ENCODE results near the gene BHLHE40. TPM values are rescaled to one million over a fixed set of nuclear protein-coding genes. Genes with fewer than 3 reads are reported as not detected.

BHLHE40 gene
- polyA plus RNA-seq, 4 donors = 21.8 to 32.5 (median 26.5) TPM

DNA sequence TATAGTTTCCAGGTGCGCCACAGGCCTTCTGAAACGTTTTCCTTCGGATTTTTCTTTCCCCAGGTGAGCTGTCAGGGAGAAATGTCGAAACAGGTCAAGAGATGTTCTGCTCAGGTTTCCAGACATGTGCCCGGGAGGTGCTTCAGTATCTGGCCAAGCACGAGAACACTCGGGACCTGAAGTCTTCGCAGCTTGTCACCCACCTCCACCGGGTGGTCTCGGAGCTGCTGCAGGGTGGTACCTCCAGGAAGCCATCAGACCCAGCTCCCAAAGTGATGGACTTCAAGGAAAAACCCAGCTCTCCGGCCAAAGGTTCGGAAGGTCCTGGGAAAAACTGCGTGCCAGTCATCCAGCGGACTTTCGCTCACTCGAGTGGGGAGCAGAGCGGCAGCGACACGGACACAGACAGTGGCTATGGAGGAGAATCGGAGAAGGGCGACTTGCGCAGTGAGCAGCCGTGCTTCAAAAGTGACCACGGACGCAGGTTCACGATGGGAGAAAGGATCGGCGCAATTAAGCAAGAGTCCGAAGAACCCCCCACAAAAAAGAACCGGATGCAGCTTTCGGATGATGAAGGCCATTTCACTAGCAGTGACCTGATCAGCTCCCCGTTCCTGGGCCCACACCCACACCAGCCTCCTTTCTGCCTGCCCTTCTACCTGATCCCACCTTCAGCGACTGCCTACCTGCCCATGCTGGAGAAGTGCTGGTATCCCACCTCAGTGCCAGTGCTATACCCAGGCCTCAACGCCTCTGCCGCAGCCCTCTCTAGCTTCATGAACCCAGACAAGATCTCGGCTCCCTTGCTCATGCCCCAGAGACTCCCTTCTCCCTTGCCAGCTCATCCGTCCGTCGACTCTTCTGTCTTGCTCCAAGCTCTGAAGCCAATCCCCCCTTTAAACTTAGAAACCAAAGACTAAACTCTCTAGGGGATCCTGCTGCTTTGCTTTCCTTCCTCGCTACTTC, 3.8 kb downstream of the BHLHE40 start:
- no peak for DNase-seq (ENCODE audit: low read depth in 4 of 4, low spot score in 2 of 4)

DNA sequence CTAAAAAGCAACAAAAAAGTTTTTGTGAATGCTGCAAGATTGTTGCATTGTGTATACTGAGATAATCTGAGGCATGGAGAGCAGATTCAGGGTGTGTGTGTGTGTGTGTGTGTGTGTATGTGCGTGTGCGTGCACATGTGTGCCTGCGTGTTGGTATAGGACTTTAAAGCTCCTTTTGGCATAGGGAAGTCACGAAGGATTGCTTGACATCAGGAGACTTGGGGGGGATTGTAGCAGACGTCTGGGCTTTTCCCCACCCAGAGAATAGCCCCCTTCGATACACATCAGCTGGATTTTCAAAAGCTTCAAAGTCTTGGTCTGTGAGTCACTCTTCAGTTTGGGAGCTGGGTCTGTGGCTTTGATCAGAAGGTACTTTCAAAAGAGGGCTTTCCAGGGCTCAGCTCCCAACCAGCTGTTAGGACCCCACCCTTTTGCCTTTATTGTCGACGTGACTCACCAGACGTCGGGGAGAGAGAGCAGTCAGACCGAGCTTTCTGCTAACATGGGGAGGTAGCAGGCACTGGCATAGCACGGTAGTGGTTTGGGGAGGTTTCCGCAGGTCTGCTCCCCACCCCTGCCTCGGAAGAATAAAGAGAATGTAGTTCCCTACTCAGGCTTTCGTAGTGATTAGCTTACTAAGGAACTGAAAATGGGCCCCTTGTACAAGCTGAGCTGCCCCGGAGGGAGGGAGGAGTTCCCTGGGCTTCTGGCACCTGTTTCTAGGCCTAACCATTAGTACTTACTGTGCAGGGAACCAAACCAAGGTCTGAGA, 4.7 kb downstream of the BHLHE40 start:
- no peak for DNase-seq (ENCODE audit: low read depth in 4 of 4, low spot score in 2 of 4)

DNA sequence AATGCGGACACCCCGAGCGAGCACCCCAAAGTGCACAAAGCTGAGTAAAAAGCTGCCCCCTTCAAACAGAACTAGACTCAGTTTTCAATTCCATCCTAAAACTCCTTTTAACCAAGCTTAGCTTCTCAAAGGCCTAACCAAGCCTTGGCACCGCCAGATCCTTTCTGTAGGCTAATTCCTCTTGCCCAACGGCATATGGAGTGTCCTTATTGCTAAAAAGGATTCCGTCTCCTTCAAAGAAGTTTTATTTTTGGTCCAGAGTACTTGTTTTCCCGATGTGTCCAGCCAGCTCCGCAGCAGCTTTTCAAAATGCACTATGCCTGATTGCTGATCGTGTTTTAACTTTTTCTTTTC, 5.3 kb downstream of the BHLHE40 start:
- DNase-seq (ENCODE audit: low read depth in 4 of 4, low spot score in 2 of 4) = no peak

DNA sequence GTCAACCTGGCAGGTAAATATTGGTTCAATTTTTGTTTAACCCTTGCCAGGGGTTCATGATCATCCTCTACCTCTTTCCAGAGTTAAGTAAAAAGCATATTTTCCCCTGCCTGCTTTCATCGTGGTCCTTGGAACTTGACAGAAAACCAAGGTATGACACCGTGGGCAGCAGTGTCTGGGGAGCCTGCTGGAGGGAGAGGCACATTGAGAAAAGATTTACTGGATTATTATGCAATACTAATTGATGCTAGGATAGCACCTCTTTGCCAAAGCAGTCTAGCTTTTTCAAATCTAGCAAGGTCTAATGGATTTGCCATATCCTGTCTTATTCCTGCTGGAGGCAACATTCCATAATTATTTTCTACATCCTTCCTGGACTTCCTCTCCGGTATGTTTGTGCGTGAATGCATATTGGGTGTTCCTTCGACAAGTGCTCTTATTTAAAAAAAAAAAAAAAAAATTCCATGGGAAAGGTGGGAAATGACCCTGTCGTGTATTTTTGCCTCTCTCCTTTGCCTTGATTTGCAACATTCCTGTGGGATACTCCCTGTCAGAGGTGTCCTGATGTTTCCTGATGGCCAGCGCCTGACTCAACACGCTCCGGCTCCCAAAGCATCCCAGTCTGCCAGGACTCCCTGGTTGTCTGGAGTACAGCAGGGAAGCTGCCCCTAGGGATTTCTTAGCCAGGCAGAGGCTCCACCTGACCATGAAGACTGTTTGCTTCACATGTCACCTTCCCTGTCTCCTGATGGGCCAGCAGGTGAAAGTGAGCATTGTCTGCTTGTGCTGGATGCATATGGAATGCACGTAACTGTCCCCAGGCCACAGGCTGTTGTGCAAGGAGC, 6.3 kb downstream of the BHLHE40 start:
- DNase-seq (ENCODE audit: low read depth in 4 of 4, low spot score in 2 of 4) = no peak

DNA sequence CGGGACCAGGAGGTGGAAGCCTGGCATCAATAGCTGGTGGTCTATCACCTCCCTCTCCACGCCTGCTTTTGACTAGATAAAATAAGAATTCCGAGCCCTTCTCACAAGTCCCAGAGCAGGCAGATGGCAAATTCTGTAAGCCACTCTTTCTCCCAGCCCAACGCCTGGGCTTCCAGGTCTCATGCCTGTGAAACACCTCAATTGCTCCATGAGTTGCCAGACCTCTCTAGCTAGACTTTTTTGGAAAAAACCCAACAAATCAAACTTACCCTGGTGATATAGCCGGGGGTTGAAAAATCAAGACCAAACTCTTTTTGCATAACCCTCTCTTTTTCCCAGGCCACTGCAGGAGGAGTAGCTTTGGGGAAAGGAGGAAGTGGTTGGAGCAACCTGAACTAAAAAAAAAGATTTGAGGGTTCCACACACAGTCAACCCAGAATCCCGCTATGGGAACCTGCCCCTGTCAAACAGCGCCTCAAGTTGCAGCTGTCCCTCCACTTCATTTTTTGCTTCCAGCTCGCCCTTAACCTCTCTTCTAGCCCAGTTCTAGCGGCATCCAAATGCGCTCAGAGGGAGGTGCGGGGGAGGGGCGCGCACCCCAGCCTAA, 7.0 kb downstream of the BHLHE40 start:
- no peak for DNase-seq (ENCODE audit: low read depth in 4 of 4, low spot score in 2 of 4)

DNA sequence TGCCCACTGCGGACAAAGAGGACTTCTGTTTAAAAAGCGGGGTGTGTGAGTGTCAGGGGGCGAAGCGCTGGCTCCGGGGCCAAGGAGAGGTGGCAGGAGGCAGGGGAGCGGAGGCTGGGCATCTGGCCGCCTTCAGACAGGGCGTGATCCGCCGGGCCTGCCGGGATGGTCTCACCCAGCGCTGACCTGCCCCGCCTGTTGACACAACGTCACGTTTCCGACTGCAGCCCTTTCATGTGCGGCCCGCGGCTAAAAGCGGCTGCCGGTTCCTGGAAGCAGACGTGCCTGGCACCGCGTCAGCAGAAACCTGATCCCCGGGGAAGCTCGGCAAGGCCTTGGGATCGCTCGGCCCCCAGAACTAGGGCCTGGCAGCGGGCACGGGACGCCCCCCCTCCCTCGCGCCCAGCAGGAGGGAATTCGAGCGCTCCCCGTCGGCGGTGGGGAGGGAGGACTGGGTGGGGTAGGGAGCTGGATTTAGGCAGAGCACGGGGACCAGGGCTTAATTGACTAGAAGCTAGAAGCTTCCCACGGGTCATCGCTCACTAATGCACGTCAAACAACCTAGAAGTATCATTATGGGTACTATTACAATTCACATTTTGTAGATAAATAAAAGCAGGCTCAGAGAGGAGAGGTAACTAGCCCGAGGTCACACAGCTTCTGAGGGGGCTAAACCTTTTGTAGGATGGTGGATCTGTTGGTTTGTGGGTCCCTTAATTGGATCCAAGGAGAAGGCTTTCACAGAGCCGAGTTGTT, 7.7 kb downstream of the BHLHE40 start:
- peak in 3 of 4 donors; percentile 81 to 89 (median 84) for DNase-seq (ENCODE audit: low read depth in 4 of 4, low spot score in 2 of 4)

DNA sequence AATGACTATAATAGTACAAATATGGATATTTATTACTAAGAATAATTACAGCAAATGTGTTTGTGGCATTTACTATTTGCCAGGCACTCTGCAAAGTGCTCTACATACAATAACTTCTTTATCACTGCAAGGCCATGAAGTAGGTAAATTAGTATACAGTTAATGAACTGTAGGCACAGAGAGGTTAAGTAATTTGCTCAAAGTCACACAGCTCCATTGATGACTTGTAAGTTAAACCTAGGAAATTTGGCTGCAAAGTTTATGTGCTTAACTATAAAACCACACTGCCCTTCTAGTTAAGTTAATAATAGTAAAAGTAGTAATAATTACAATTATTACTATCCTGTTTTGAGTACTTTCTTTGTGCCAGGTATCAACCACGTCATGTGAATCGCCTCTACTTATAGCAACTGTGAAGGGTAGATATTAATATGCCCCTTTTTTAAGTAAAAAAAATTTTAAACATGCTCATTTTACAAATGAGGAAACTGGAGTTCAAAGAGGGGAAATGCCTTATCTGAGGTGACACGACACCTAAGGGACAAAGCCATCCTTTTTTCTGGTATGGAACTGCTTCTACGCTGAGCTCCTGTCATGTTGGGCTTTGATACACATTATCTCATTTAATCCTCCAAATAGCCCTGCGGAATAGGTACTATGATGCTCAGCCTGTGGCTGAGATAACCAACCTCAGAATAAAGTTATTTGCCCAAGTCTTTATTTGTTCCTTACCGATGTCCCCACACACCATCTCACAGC, 8.5 kb downstream of the BHLHE40 start:
- DNase-seq (ENCODE audit: low read depth in 4 of 4, low spot score in 2 of 4) = no peak

DNA sequence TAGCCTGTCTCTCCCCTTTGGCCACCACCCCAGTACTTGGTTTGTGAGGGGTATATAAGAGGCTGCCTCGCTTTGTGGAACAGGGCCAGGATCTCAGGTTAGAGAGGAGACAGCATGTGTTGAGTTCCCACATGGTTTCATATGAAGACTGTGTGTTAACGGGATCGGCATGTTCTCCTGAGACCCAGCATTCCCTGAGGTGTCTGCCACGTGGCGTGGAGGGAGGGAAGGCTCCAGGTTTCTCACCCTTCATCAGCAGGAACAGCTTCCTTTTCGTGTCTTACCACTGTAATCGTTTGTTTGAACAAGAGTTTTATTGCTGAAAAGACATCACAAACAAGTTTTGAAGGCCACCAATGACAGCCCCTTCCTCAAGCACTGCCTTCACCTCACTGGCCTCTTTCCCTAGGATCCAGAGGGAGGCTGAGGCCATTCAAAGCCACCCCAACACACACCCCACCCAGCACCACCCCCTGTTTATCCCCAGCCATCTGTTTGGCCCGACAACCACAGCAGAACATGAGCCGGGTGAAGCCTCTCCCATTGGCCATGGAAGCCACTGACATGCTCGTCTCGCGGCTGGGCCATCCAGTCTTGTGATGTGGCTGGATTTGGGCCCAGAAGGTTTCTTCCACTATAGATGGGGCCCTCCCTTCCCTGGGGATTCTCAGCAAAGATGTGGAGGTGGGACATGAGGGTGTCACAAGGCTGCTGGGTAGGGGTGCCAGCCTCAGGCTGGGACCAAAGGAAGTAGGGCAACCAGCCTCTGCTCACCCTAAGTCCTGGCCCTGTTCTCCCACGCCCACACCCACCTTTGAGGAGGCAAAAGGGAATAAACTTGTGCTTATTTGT, 10.0 kb downstream of the BHLHE40 start:
- DNase-seq (ENCODE audit: low read depth in 4 of 4, low spot score in 2 of 4) = no peak

DNA sequence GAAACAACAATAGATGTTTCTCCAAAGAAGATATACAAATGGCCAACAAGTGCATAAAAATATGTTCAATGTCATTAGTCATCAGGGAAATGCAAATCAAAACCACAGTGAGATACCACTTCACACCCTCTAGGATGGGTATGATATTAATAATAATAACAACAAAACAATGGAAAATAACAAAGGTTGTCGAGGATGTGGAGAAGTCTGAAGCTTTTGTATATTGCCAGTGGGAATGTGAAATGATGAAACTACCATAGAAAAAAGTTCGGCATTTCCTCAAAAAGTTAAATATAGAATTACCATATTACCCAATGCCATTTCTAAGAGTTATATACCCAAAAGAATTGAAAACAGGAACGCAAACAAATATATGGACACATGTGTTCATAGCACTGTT, 10.8 kb downstream of the BHLHE40 start:
- DNase-seq (ENCODE audit: low read depth in 4 of 4, low spot score in 2 of 4) = no peak

DNA sequence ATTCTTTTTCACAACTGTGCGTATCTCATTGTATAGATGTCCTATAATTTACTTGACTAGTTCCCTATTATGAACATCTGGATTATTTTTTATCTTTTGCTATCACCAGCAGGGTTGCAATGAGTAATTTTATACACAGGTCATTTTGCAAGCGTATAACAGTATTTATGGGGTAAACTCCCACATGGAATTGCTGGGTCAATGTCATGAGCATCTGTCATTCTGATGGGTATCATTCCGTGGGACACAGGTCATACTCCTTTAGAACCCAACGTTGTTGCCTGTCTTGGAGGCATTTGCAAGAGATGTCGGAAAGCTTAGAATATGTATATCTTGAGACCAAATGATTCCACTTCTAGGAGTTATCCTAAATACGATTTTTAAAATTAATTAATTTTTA, 12.9 kb downstream of the BHLHE40 start:
- DNase-seq (ENCODE audit: low read depth in 4 of 4, low spot score in 2 of 4) = no peak

DNA sequence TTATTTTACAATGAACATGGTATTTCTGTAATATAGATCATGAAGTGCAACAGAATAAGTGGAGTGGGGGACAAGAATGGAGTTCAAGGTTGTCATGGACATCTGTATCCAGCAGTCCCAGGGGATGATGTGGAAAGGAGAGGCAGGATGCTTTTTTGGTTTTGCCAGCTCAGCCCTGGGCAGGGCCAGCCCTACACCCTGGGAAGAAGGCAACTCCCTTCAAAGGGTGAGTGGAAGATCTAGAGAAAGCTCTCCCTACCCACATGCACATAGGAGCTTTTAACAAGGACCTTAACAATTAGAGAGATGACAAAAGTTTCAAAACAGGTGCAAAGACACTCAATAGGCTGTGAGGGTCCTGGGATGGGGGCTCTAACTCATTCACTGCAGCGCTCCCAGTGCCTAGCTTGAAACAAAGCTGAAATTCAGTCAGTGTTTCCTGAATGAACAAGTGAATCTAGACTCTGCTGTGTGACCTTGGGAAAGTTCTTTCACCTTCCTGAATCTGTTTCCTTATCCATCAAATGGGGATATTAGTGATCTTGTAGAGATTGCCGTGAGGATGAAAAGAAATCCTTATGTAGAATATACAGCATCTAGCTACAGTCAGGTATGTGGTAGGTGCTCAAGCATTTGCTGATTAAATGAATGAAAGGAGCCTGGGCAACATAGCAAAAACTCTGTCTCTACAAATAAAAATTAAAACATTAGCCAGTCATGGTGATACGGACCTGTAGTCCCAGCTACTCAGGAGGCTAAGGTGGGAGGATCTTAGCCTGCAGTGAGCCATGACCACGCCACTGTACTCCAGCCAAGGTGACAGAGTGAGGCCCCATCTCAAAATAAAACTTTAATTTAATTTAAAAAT, 14.3 kb downstream of the BHLHE40 start:
- DNase-seq (ENCODE audit: low read depth in 4 of 4, low spot score in 2 of 4) = no peak

DNA sequence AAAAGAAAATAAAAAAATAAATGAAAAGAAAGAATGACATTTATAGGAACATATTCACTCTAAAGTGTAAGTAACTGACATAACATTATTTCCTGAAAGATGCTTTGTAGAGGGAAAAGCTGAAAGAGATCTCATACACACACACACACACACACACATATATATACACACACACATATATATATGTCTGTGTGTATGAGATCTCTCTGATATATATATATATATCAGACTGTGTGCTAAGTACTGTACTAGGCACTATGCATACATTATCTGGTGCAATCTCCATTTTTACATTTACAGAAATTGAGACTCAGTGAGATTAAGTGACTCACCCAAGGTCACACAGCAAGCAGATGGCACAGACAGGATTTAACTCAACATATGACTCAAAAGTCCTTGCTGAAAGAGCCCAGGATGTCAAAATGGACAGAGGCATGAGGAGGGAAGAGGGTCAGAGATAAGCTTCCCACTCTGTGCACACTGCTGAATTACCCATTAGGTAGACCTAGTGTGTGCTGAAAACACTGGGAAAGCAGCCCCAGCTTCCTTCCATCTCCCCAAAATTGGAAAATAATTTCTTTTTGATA, 15.0 kb downstream of the BHLHE40 start:
- no peak for DNase-seq (ENCODE audit: low read depth in 4 of 4, low spot score in 2 of 4)

DNA sequence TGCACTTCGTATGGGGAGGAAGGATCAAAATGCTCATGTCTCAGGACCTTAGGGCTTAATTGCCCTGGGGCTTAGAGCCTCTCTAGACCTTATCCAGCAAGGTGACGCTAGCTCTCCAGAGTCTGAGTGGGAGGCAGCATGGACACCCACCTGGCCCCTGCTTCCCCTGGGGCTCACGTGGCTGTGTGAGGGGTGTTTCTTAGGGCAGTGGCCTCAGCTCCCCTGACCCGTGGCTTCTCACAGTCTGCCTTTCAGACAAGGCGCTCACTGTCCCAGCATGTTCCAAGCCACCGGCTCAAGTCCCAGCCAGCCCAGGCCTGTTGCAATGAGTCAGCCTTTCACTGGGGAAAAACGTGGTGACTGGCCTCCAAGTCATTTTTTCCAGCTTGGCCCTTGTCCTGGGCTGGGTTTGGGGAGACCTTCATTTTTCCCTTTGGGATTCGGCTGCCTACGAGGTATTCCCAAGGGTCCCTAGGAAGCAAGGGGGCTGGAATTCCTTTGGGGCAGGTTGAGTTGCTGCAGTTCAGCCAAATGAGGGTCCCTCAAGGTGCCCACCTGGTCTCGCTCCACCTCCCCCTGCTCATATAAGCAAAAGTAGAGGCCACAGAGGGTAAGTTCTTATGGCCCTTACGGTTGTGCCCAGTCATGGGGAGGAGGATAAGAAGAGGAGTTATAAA, 15.7 kb downstream of the BHLHE40 start:
- DNase-seq (ENCODE audit: low read depth in 4 of 4, low spot score in 2 of 4) = no peak

DNA sequence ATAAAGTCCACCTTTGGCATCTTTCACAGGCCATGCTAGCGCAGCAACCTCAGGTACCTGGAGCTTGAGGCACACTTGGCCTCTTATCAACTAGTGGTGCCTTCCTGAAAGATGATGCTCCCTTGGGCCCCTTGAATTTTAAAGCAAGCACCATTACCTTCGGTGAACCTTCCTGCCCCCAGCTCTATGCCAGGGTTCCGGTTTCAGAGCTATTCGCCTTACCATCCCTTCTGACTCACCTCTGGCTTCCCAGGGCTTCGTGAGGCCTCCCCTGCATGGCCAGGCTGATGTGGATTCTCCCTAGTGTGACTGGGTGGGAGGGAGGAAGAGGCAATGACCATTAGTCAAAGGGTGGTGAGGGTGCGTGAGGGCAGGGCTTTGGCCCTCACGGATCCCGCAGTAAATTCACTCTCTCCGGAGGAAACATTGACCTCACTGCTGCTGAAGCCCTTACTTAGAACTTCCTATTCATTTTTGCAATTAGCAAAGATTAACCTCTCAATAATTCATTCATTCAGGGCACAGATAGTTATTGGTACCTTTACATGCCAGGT, 16.3 kb downstream of the BHLHE40 start:
- no peak for DNase-seq (ENCODE audit: low read depth in 4 of 4, low spot score in 2 of 4)

DNA sequence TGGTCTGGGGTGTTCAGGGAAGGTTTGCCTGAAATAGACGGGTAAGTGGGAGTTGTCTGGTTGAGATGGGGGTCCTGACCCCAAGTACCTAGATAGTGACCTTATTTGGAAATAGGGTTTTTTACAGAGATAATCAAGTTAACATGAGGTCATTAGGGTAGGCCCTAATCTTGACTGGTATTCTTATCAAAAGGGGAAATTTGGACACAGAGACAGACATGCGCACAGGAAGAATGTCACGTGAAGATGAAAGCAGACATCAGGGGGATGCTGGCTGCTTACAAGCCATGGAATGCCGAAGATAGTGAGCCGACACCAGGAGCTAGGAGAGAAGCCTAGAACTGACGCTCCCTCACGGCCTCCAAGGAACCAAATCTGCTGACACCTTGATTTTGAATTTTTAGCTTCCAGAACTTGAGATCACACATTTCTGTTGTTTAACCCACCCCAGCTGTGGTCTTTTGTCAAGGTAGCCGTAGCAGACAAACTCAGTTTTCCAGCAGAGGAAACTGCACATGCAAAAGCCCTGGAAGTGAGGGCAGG, 17.1 kb downstream of the BHLHE40 start:
- DNase-seq (ENCODE audit: low read depth in 4 of 4, low spot score in 2 of 4) = no peak
